Immature natural killer cell (primary cell): ENCODE results near the gene PTOV1. TPM values are rescaled to one million over a fixed set of nuclear protein-coding genes. Genes with fewer than 3 reads are reported as not detected.

Experiments
- DNase-seq, 3 donors: peaks; one replicate each; pipeline ENCODE4 v3.0.0; 2022; ENCODE audit warnings: mixed read lengths in 1 of 3
- H3K27ac Mint-ChIP-seq, 6 donors: one replicate each; pipeline ENCODE4 v1.8.0; 2020; ENCODE audit warnings: mixed read lengths in 6 of 6, mild to moderate bottlenecking in 5 of 6, inconsistent platforms in 4 of 6, moderate library complexity in 3 of 6
- H3K27me3 Mint-ChIP-seq, 3 donors: one replicate each; pipeline ENCODE4 v1.8.0; 2020 to 2021; ENCODE audit warnings: low read depth in 3 of 3, mild to moderate bottlenecking in 3 of 3, mixed read lengths in 3 of 3, moderate library complexity in 3 of 3, inconsistent platforms in 1 of 3
- H3K36me3 Mint-ChIP-seq, 3 donors: one replicate each; pipeline ENCODE4 v1.8.0; 2020; ENCODE audit warnings: mixed read lengths in 3 of 3, inconsistent platforms in 2 of 3, mild to moderate bottlenecking in 2 of 3
- H3K4me1 Mint-ChIP-seq, 2 donors: one replicate each; pipeline ENCODE4 v1.8.0; 2020; ENCODE audit warnings: inconsistent platforms in 2 of 2, mild to moderate bottlenecking in 2 of 2, mixed read lengths in 2 of 2, moderate library complexity in 1 of 2
- H3K4me3 Mint-ChIP-seq, 5 donors: one replicate each; pipeline ENCODE4 v1.8.0; 2020; ENCODE audit warnings: mild to moderate bottlenecking in 5 of 5, mixed read lengths in 5 of 5, inconsistent platforms in 3 of 5, moderate library complexity in 3 of 5
- H3K9me3 Mint-ChIP-seq, 6 donors: one replicate each; pipeline ENCODE4 v1.8.0; 2020; ENCODE audit warnings: mild to moderate bottlenecking in 6 of 6, mixed read lengths in 6 of 6, inconsistent platforms in 4 of 6, moderate library complexity in 3 of 6
- polyA plus RNA-seq, 3 donors: library from polyadenylated mRNA; unstranded; fragments of 300-500 nt; fragmentation: Illumina TruSeq; gene quantifications; one replicate each; pipeline ENCODE4 v1.2.3, GENCODE V29; 2021

Gene PTOV1
- polyA plus RNA-seq, 3 donors from 2014 or later = 32.0 to 59.7 (median 41.4) TPM

DNA sequence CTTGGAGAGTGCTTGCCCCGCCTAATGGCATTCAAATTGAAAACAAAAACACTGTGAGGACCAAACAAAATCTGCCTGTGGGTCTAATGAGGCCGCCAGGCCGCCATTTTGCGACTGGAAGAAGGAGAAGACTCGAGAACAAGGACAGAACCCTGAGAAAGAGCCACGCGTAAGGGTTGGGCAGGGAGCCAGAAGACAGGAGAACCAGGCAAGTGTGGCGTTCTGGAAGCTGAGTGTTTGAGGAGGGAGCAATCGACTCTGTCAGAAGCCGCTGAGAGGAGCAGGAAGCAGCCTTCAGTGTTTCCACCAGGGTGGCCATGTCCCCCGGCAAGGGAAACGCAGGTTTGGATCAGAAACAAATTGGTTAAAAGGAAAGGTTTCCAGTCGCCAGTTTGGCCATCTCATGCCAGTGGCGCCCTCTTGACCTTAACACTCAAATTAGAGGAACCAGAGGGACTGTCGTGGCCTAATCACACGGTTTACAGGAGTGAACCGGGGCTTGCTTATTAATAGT is 10.2 kb upstream of the PTOV1 start:
- Mint-ChIP-seq H3K27me3 (peaks cover 0 to 2% (median 1%) of the 10 kb centered on the region in 3 donors), H3K9me3 (no peaks in the 10 kb centered on the region), H3K4me1 (peaks cover 12 to 16% of the 10 kb centered on the region in 2 donors), H3K36me3 (peaks cover 13 to 21% (median 14%) of the 10 kb centered on the region in 3 donors), H3K4me3 (no peak overlapping the region), H3K27ac (no peak overlapping the region)
- DNase-seq = no peak

DNA sequence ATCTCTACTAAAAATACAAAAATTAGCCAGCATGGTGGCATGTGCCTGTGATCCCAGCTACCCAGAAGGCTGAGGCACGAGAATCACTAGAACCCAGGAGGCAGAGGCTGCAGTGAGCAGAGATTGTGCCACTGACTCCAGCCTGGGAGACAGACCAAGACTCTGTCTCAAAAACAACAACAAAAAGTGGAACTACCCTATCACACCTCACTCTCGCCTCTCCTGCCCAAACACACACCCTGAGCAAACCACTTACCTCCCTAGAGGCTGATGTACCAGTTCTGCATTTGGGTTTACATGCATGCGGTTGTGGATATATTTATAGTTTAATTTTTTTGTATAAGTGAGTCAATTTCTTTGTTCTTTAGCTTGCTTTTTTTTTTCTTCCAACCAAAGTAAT is 7.7 kb upstream of the PTOV1 start:
- H3K9me3 Mint-ChIP-seq = no peaks in the 10 kb centered on the region
- no peak overlapping the region for H3K27ac Mint-ChIP-seq
- peaks cover 8 to 10% (median 9%) of the 10 kb centered on the region in 3 donors for H3K36me3 Mint-ChIP-seq
- H3K4me3 Mint-ChIP-seq = no peak overlapping the region
- peaks cover 8 to 10% of the 10 kb centered on the region in 2 donors for H3K4me1 Mint-ChIP-seq
- H3K27me3 Mint-ChIP-seq = peaks cover 0 to 2% (median 1%) of the 10 kb centered on the region in 3 donors
- DNase-seq = no peak

DNA sequence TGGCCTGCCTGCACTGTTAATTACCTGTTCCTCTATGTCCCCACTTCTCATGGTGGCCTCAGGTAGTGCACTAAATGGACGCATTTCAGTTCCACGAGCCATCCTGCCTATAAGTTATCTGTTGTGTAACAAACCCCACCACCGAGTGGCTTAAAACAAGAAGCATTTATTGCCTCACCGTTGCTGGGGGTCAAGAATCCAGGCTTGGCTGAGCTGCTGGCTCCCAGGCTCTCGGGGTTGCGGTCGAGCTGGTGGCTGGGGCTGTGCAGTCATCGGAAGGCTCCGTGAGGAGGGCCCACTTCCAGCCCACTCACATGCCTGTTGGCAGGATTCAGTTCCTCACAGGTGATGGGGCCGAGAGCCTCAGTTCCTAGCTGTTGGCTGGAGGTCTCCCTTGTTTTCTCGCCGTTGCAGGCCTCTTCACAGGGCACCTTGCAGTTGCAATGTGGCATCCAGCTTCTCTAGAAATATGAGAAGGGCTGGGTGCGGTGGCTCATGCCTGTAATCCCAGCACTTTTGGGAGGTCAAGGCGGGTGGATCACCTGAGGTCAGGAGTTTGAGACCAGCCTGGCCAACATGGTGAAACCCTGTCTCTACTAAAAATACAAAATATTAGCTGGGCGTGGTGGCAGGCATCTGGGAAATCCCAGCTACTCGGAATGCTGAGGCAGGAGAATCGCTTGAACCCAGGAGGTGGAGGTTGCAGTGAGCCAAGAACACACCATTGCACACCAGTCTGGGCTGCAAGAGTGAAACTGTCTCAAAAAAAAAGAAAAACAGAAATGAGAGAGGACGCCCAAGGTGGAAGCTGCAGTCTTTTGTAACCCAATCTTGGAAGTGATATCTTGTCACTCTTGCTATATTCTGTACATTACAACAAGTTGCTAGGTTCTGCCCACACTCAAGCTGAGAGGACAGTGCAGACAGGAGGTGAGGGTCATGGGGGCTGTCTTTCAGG is 6.5 kb upstream of the PTOV1 start:
- peaks cover 0 to 4% (median 2%) of the 10 kb centered on the region in 3 donors for H3K27me3 Mint-ChIP-seq
- peaks cover 16 to 17% of the 10 kb centered on the region in 2 donors for H3K4me1 Mint-ChIP-seq
- H3K9me3 Mint-ChIP-seq = no peaks in the 10 kb centered on the region
- no peak for DNase-seq
- H3K27ac Mint-ChIP-seq = no peak overlapping the region
- no peak overlapping the region for H3K4me3 Mint-ChIP-seq
- no peaks in the 10 kb centered on the region for H3K36me3 Mint-ChIP-seq

GRCh38 chr19:49845414-49845813 is 5.5 kb upstream of the PTOV1 start:
- Mint-ChIP-seq H3K27me3 (peaks cover under 1 to 6% (median 2%) of the 10 kb centered on the region in 3 donors), H3K36me3 (no peaks in the 10 kb centered on the region), H3K27ac (no peak overlapping the region), H3K4me1 (peaks cover 23 to 25% of the 10 kb centered on the region in 2 donors), H3K4me3 (no peak overlapping the region), H3K9me3 (no peaks in the 10 kb centered on the region)
- no peak for DNase-seq

GRCh38 chr19:49846408-49846807 is 4.6 kb upstream of the PTOV1 start:
- Mint-ChIP-seq H3K4me3 (no peak overlapping the region), H3K27ac (no peak overlapping the region), H3K27me3 (peaks cover 5 to 10% (median 6%) of the 10 kb centered on the region in 3 donors), H3K9me3 (no peaks in the 10 kb centered on the region), H3K4me1 (peaks cover 23 to 25% of the 10 kb centered on the region in 2 donors), H3K36me3 (no peaks in the 10 kb centered on the region)
- DNase-seq = no peak

DNA sequence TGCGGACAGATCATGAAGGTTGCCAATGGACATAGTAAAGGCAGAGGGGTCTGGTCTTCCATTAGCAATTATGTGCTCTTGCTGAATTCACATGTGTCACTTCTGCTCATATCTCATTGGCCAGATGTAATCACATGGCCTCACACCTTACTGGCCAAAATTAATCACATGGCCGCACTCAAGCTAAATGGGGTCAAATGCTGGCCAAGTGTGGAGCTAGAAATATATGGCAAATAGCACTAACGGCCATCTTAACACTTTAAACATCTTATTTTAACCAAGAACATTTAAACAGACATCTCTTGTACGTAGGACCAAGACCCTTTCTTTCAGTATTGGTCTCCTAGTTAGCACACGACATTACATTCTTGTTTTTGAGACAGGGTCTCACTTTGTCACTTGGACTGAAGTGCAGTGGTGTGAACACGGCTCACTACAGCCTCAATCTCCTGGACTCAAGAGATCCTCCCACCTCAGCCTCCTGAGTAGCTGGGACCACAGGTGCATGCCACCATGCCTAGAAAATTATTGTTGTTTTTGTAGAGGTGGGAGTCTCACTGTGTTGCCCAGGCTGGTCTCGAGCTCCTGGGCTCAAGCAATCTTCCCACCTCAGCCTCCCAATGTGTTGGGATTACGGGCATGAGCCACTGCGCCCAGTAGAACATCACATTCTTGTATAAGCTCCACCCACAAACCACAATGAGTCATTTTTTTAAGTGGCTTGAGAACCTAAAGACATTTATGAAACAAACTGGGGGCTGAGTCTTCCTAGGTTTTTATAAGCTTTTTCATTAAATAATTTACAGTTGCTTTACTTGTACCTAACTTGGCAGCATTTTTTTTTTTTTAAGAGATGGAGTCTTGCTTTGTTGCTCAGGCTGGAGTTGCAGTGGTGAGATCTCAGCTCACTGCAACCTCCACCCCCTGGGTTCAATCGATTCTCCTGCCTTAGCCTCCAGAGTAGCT is 2.9 kb upstream of the PTOV1 start:
- Mint-ChIP-seq H3K4me3 (peak overlapping the region in 4 of 5 donors; percentile 31 to 90 (median 46)), H3K27me3 (peaks cover 6 to 12% (median 8%) of the 10 kb centered on the region in 3 donors), H3K4me1 (peaks cover 35 to 37% of the 10 kb centered on the region in 2 donors), H3K9me3 (no peaks in the 10 kb centered on the region), H3K27ac (peak overlapping the region in 4 of 6 donors; percentile 5 to 71 (median 42)), H3K36me3 (no peaks in the 10 kb centered on the region)
- peak in 2 of 3 donors; percentile 29 to 34 for DNase-seq

GRCh38 chr19:49848938-49849337 is 2.0 kb upstream of the PTOV1 start:
- H3K27me3 Mint-ChIP-seq = peaks cover 6 to 12% (median 8%) of the 10 kb centered on the region in 3 donors
- no peaks in the 10 kb centered on the region for H3K36me3 Mint-ChIP-seq
- peaks cover 40% of the 10 kb centered on the region in 2 donors for H3K4me1 Mint-ChIP-seq
- no peak for DNase-seq
- H3K9me3 Mint-ChIP-seq = no peaks in the 10 kb centered on the region
- H3K27ac Mint-ChIP-seq = peak overlapping the region; percentile 18 to 87 (median 46)
- H3K4me3 Mint-ChIP-seq = peak overlapping the region; percentile 47 to 92 (median 70)

DNA sequence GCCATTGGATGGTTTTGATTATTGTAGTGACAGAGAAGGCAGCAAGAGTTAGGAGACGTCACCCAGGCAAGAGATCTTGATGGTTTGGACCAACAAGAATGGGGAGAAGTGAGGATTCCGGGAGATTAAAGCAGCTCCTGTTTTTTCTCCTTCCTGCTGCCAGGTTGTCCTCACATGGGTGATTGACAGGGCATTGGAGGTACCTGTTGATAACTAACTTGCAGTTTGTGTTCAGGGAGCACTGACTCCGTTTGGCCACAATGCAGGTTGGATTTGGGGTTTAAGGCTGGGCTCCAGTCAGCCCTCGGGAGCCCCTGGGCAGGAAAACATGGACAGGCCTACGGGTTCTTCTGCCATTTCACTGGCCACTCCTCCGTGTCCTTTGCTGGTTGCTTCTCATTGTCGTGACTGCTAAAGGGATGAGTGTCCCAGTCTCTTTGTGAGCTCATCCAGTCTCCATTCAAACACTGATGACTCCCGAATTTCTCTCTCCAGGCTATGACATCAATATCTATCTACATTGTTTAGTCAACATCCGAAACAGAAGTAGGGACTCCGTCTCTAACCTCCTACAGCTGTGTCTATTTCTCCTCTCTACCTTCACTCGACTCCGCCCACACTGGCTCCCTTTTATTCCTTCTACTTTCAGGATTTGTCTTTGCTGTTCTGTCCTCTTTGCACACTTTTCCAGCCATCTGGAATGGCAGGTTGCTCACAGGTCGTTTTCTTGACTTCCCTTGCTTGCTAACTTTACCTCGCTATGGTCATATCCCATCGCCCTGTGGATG is 1.3 kb upstream of the PTOV1 start:
- no peaks in the 10 kb centered on the region for H3K36me3 Mint-ChIP-seq
- H3K9me3 Mint-ChIP-seq = no peaks in the 10 kb centered on the region
- DNase-seq = no peak
- H3K27me3 Mint-ChIP-seq = peaks cover 6 to 12% (median 8%) of the 10 kb centered on the region in 3 donors
- H3K4me1 Mint-ChIP-seq = peaks cover 40% of the 10 kb centered on the region in 2 donors
- H3K27ac Mint-ChIP-seq = peak overlapping the region; percentile 87 to 98 (median 94)
- H3K4me3 Mint-ChIP-seq = peak overlapping the region; percentile 90 to 96 (median 92)

- Mint-ChIP-seq H3K27me3 (peaks cover 6 to 12% (median 8%) of the 10 kb centered on the region in 3 donors), H3K36me3 (no peaks in the 10 kb centered on the region), H3K9me3 (no peaks in the 10 kb centered on the region), H3K27ac (peak overlapping the region; percentile 88 to 98 (median 96)), H3K4me3 (peak overlapping the region; percentile 90 to 96 (median 92)), H3K4me1 (peaks cover 40% of the 10 kb centered on the region in 2 donors)
- no peak for DNase-seq
Observed at GRCh38 chr19:49850221-49850486, 805 bp upstream of the PTOV1 start.

DNA sequence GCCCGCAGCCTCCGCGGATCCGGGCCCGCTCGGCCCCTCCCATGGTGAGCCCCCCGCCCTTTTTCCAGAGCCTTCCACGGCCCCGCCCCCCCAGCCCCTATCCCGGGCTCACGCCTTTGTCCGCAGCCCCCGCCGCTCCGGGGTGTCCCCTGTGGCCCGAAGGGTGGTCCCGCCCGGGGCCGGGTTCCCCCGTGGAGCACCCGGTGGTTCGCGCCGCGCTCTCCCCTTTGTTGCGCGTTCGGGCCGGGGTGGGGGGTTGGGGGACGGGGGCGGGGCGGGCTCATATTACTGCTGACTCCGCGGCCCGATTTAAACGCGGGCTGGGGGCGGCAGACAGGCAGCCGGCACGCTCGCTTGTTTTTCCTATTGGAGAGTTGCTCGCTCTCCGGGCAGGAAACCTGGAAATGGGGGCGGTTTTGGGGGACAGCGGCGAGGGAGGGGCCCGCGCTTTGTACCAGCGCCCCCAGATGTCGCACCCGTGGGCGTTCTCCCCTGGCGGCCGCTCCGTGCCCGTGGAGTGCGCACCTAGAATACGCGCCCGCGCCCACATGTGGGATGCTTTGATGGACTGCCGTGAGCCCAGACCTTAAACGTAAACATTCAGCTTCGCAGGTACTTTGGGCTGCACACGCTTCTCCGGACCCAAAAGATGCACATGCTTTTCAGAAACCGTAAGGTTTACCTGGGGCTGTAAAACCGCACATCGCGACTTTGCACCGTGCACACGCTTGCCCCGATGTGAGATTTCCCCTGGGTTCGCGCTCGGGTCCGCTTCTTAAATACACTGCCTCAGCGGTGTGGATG is 699 bp downstream of the PTOV1 start:
- DNase-seq = no peak
- H3K4me3 Mint-ChIP-seq = peak overlapping the region; percentile 87 to 90 (median 89)
- H3K27ac Mint-ChIP-seq = peak overlapping the region in 5 of 6 donors; percentile 59 to 89 (median 73)
- no peaks in the 10 kb centered on the region for H3K9me3 Mint-ChIP-seq
- H3K27me3 Mint-ChIP-seq = peaks cover 6 to 12% (median 8%) of the 10 kb centered on the region in 3 donors
- peaks cover 40 to 46% of the 10 kb centered on the region in 2 donors for H3K4me1 Mint-ChIP-seq
- H3K36me3 Mint-ChIP-seq = no peaks in the 10 kb centered on the region

GRCh38 chr19:49852631-49853126 is 1.7 kb downstream of the PTOV1 start:
- Mint-ChIP-seq H3K4me3 (peak overlapping the region; percentile 87 to 90 (median 89)), H3K27ac (peak overlapping the region in 4 of 6 donors; percentile 59 to 89 (median 66)), H3K36me3 (no peaks in the 10 kb centered on the region), H3K4me1 (peaks cover 40 to 43% of the 10 kb centered on the region in 2 donors), H3K9me3 (no peaks in the 10 kb centered on the region), H3K27me3 (peaks cover 6 to 12% (median 8%) of the 10 kb centered on the region in 3 donors)
- no peak for DNase-seq

DNA sequence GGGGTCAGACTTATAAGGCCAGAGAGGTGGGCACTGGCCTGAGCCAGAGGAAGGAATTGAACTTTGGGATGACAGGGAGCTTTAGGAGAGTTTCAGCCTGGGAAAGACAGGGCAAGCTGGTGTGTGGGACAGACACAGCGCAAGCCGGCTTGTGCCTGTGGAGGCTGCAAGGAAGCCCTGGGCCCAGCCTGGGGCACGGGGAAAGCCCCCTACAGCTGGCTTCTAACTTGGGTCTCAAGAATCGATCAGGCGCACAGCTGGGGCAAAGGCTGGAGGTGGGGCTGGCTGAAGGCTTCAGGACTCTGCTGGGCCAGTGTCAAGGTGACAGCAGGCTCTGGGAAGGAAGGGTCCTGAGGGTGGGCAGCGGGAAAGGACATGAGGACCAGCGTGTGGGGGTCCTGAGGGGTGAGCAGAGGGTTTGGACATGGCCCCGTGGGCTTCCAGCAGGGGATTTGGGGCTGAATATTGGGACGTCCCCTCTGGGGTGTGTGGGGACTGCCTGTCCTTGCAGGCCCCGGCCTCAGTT is 3.0 kb downstream of the PTOV1 start:
- no peaks in the 10 kb centered on the region for H3K9me3 Mint-ChIP-seq

More for the DNA sequence above, 3.0 kb downstream of the PTOV1 start:
- Mint-ChIP-seq H3K4me1 (peaks cover 29 to 33% of the 10 kb centered on the region in 2 donors), H3K36me3 (no peaks in the 10 kb centered on the region), H3K27ac (no peak overlapping the region), H3K27me3 (peaks cover 6 to 12% (median 6%) of the 10 kb centered on the region in 3 donors), H3K4me3 (peak overlapping the region in 3 of 5 donors; percentile 33 to 70 (median 58))
- no peak for DNase-seq
